HepG2 (cell line): Measurements from ENCODE around the gene FURIN. TPM values are rescaled to one million over a fixed set of nuclear protein-coding genes. Genes with fewer than 3 reads are reported as not detected.

ENCODE experiments used
- ELF4 ChIP-seq: sonication (generic); formaldehyde crosslinking; IDR thresholded peaks from 2 replicates; pipeline ENCODE4 v1.5.0; 2020; ENCODE audit warnings: missing genetic modification reagents, mild to moderate bottlenecking, moderate library complexity, borderline replicate concordance
- EP300 ChIP-seq, 3 experiments: sonication (generic) in 1 of 3; formaldehyde crosslinking in 1 of 3; IDR thresholded peaks; 2 replicates each; pipeline versions ENCODE4 v1.5.1 to v1.6.1; 2011 to 2020; ENCODE audit warnings: low read depth in 2 of 3, low read length in 2 of 3, borderline replicate concordance in 1 of 3, improper control_type of control experiment in 1 of 3, mild to moderate bottlenecking in 1 of 3, missing genetic modification reagents in 1 of 3, moderate library complexity in 1 of 3
- KLF11 ChIP-seq: IDR thresholded peaks from 2 replicates; pipeline ENCODE4 v1.6.1; 2016; ENCODE audit warnings: missing compliant biosample characterization
- KLF9 ChIP-seq: IDR thresholded peaks from 2 replicates; pipeline ENCODE4 v1.6.1; 2016; ENCODE audit warnings: low read depth
- MYC ChIP-seq: sonication (generic); formaldehyde crosslinking; IDR thresholded peaks from 2 replicates; pipeline ENCODE4 v1.9.0; 2021; ENCODE audit warnings: missing genetic modification reagents, borderline replicate concordance
- NR1H2 ChIP-seq: sonication (generic); formaldehyde crosslinking; IDR thresholded peaks from 2 replicates; pipeline ENCODE4 v1.8.1; 2022; ENCODE audit warnings: low read depth, missing genetic modification reagents, borderline replicate concordance
- PRMT3 ChIP-seq: sonication (generic); formaldehyde crosslinking; IDR thresholded peaks from 2 replicates; pipeline ENCODE4 v1.8.1; 2022; ENCODE audit warnings: low read depth, mild to moderate bottlenecking, moderate library complexity, missing genetic modification reagents, borderline replicate concordance
- PRPF4 ChIP-seq: fragments of 200-400 bp; formaldehyde crosslinking; IDR thresholded peaks from 2 replicates; pipeline ENCODE4 v1.6.1; 2016; ENCODE audit warnings: low read length, low read depth; ENCODE audit not compliant: poor library complexity, severe bottlenecking
- SNAPC2 ChIP-seq: sonication (generic); formaldehyde crosslinking; IDR thresholded peaks from 2 replicates; pipeline ENCODE4 v1.8.1; 2022; ENCODE audit warnings: mild to moderate bottlenecking, missing genetic modification reagents
- SOX6 ChIP-seq, 2 experiments: fragments of 450-650 bp in 1 of 2; sonication (generic) in 1 of 2; formaldehyde crosslinking in 1 of 2; IDR thresholded peaks; 2 replicates each; pipeline versions ENCODE4 v1.4.0 to v1.6.1; 2017 to 2020; ENCODE audit warnings: antibody characterized with exemption in 1 of 2, mild to moderate bottlenecking in 1 of 2, missing genetic modification reagents in 1 of 2
- SPEN ChIP-seq: sonication (generic); formaldehyde crosslinking; IDR thresholded peaks from 2 replicates; pipeline ENCODE4 v1.5.1; 2020; ENCODE audit warnings: low read depth, mild to moderate bottlenecking, missing genetic modification reagents
- TBP ChIP-seq: sonication (generic); formaldehyde crosslinking; IDR thresholded peaks from 2 replicates; pipeline ENCODE4 v1.5.0; 2020; ENCODE audit warnings: missing genetic modification reagents
- TBX2 ChIP-seq: sonication (generic); formaldehyde crosslinking; IDR thresholded peaks from 2 replicates; pipeline ENCODE4 v1.5.0; 2020; ENCODE audit warnings: missing genetic modification reagents, mild to moderate bottlenecking, borderline replicate concordance
- ZNF234 ChIP-seq: sonication (generic); formaldehyde crosslinking; conservative IDR thresholded peaks from 2 replicates; pipeline ENCODE4 v1.5.1; 2020; ENCODE audit warnings: mild to moderate bottlenecking, missing genetic modification reagents
- ZNF292 ChIP-seq: sonication (generic); formaldehyde crosslinking; IDR thresholded peaks from 2 replicates; pipeline ENCODE4 v1.8.1; 2022; ENCODE audit warnings: mild to moderate bottlenecking, low read depth, missing genetic modification reagents, borderline replicate concordance
- ZNF496 ChIP-seq: sonication (generic); formaldehyde crosslinking; IDR thresholded peaks from 2 replicates; pipeline ENCODE4 v1.8.1; 2023; ENCODE audit warnings: mild to moderate bottlenecking, moderate library complexity, missing genetic modification reagents; ENCODE audit not compliant: insufficient replicate concordance
- ZNF615 ChIP-seq: sonication (generic); formaldehyde crosslinking; IDR thresholded peaks from 2 replicates; pipeline ENCODE4 v1.5.0; 2020; ENCODE audit warnings: mild to moderate bottlenecking, missing genetic modification reagents, borderline replicate concordance
- ZNF772 ChIP-seq: sonication (generic); formaldehyde crosslinking; IDR thresholded peaks from 2 replicates; pipeline ENCODE4 v1.5.0; 2020; ENCODE audit warnings: mild to moderate bottlenecking, missing genetic modification reagents
- ZNF775 ChIP-seq: sonication (generic); formaldehyde crosslinking; IDR thresholded peaks from 2 replicates; pipeline ENCODE4 v1.4.0; 2020; ENCODE audit warnings: missing genetic modification reagents, mild to moderate bottlenecking, moderate library complexity, borderline replicate concordance
- ZSCAN22 ChIP-seq: sonication (generic); formaldehyde crosslinking; IDR thresholded peaks from 2 replicates; pipeline ENCODE4 v1.4.0; 2020; ENCODE audit warnings: mild to moderate bottlenecking, missing genetic modification reagents
- ZSCAN9 ChIP-seq: IDR thresholded peaks from 2 replicates; pipeline ENCODE4 v1.6.1; 2016; ENCODE audit warnings: borderline replicate concordance
- polyA plus RNA-seq, 8 experiments: library from polyadenylated mRNA; depleted of rRNA in 3 of 8; stranded (reverse) in 7 of 8; unstranded in 1 of 8; fragments of >200 nt; fragmentation: Illumina TruSeq in 4 of 8; extraction: Trizol in 4 of 8; gene quantifications; 2 replicates each; pipeline versions ENCODE4 v1.2.1 to v1.2.3, GENCODE V29; 2011 to 2016; ENCODE audit warnings: low read depth in 4 of 8, missing spikeins in 1 of 8, mixed read lengths in 1 of 8; ENCODE audit not compliant: insufficient read depth in 1 of 8
- total RNA-seq, 5 experiments: library from RNA; depleted of rRNA; stranded (reverse); fragments of >200 nt; fragmentation: Illumina TruSeq; extraction: Trizol; gene quantifications; 2 replicates each; pipeline ENCODE4 v1.2.3, GENCODE V29; 2016; ENCODE audit warnings: low read depth in 1 of 5
- TF ChIP-seq, protein P1 (sequence below): sonication (generic); formaldehyde crosslinking; IDR thresholded peaks from 2 replicates; pipeline ENCODE4 v1.9.0; 2021; ENCODE audit warnings: missing genetic modification reagents, borderline replicate concordance
- TF ChIP-seq, protein P2 (sequence below): sonication (generic); formaldehyde crosslinking; IDR thresholded peaks from 2 replicates; pipeline ENCODE4 v1.4.0; 2020; ENCODE audit warnings: mild to moderate bottlenecking, missing genetic modification reagents
- TF ChIP-seq, protein P3 (sequence below): sonication (generic); formaldehyde crosslinking; conservative IDR thresholded peaks from 2 replicates; pipeline ENCODE4 v1.5.0; 2020; ENCODE audit warnings: missing genetic modification reagents

Gene FURIN
- total and polyA plus RNA-seq, 2 of the 13 experiments (the other 11 are each of a cell fraction or from before 2014, with no cell fraction given) = 15.2 to 17.4 TPM

DNA sequence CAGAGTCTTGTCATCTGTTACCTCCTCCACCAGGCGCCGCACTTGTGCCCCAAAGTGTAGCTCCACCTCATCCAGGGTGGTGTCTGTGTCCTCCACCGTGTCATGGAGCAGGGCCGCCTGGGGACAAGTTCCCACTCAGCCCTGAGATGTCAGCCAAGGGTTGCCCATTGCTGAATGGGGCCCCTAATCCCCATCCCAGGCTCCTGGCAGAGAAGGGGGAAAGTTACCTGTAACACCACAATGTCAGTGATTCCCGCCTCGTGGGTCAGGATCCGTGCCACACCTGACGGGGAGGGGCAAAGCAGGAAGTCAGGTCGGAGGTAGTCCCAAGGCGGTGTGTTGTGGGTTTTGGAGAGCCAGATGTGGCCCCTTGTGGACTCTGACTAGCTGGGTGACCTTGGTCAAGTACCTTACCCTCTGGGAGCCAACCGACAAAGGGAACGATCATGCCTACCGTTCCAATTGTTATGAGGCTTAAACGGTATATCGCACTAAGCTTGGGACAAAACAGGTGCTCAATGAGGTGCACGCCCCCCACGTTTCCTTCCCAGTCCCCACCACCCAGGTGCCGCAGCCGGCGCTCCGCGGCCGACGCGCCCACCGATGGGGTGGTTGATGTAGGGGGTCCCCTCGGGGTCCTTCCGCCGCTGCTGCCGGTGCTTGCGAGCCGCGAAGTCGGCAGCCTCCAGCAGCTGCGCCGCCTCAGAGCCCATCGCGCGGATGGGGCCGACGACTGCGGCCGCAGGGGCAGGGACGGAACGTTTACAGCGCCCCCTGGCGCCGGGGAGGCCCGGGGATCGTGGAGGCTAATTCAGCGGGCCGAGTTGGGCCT, 63.7 kb downstream of the FURIN start, which contains the start of gene HDDC3 (continued):
- TF ChIP-seq MYC (peak; percentile 79), TBX2 (CRISPR knock-in tag) (peak; percentile 73), ZSCAN22 (CRISPR knock-in tag) (no peak), ELF4 (CRISPR knock-in tag) (peak; percentile 51; the same call in 1 of the 2 replicates), EP300 (IDR thresholded peaks at IDR 0.05; ENCODE audit: low read depth in 2 of 2, low read length in 2 of 2) (no peak), EP300 (CRISPR knock-in tag; IDR thresholded peaks at IDR 0.05; ENCODE audit: borderline replicate concordance) (peak; percentile 28; the same call in 1 of the 2 replicates), NR1H2 (no peak), TBP (CRISPR knock-in tag) (no peak), ZNF615 (CRISPR knock-in tag) (no peak), ZNF775 (no peak), ZNF292 (CRISPR knock-in tag) (0 out of 2 replicates have a peak, but pooled peaks have one; percentile 22), ZNF234 (no peak), SOX6 (IDR thresholded peaks at IDR 0.05) (no peak), SOX6 (CRISPR knock-in tag; IDR thresholded peaks at IDR 0.05) (peak; percentile 63), KLF11 (peak; percentile 73; the same call in 1 of the 2 replicates), PRPF4 (no peak), SNAPC2 (CRISPR knock-in tag) (no peak), ZSCAN9 (CRISPR knock-in tag) (no peak; the same call in 1 of the 2 replicates), ZNF772 (CRISPR knock-in tag) (peak; percentile 78), PRMT3 (CRISPR knock-in tag) (no peak), KLF9 (CRISPR knock-in tag) (0 out of 2 replicates have a peak, but pooled peaks have one; percentile 44), SPEN (CRISPR knock-in tag) (peak; percentile 93), ZNF496 (CRISPR knock-in tag) (no peak)
- TF ChIP-seq, protein P1, sequence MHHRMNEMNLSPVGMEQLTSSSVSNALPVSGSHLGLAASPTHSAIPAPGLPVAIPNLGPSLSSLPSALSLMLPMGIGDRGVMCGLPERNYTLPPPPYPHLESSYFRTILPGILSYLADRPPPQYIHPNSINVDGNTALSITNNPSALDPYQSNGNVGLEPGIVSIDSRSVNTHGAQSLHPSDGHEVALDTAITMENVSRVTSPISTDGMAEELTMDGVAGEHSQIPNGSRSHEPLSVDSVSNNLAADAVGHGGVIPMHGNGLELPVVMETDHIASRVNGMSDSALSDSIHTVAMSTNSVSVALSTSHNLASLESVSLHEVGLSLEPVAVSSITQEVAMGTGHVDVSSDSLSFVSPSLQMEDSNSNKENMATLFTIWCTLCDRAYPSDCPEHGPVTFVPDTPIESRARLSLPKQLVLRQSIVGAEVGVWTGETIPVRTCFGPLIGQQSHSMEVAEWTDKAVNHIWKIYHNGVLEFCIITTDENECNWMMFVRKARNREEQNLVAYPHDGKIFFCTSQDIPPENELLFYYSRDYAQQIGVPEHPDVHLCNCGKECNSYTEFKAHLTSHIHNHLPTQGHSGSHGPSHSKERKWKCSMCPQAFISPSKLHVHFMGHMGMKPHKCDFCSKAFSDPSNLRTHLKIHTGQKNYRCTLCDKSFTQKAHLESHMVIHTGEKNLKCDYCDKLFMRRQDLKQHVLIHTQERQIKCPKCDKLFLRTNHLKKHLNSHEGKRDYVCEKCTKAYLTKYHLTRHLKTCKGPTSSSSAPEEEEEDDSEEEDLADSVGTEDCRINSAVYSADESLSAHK (CRISPR knock-in tag) = no peak
- TF ChIP-seq, protein P2, sequence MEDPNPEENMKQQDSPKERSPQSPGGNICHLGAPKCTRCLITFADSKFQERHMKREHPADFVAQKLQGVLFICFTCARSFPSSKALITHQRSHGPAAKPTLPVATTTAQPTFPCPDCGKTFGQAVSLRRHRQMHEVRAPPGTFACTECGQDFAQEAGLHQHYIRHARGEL = no peak
- TF ChIP-seq, protein P3, sequence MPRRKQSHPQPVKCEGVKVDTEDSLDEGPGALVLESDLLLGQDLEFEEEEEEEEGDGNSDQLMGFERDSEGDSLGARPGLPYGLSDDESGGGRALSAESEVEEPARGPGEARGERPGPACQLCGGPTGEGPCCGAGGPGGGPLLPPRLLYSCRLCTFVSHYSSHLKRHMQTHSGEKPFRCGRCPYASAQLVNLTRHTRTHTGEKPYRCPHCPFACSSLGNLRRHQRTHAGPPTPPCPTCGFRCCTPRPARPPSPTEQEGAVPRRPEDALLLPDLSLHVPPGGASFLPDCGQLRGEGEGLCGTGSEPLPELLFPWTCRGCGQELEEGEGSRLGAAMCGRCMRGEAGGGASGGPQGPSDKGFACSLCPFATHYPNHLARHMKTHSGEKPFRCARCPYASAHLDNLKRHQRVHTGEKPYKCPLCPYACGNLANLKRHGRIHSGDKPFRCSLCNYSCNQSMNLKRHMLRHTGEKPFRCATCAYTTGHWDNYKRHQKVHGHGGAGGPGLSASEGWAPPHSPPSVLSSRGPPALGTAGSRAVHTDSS (CRISPR knock-in tag) = no peak
